GM23248 (cell line): ENCODE measurements around the gene CDH3. TPM values are rescaled to one million over a fixed set of nuclear protein-coding genes. Genes with fewer than 3 reads are reported as not detected.

Source experiments
- DNase-seq: peaks from one replicate; pipeline ENCODE4 v3.0.0-alpha.2; 2015
- H2AFZ ChIP-seq: fragments of 200-600 bp; sonication (generic); 2 replicates; pipeline ENCODE4 v1.6.1; 2016; ENCODE audit warnings: antibody characterized with exemption
- H3F3A ChIP-seq: fragments of 200-600 bp; sonication (generic); 2 replicates; pipeline ENCODE4 v1.6.1; 2016; ENCODE audit warnings: mild to moderate bottlenecking, antibody characterized with exemption, mixed run types; ENCODE audit not compliant: insufficient read depth
- H3K27ac ChIP-seq: fragments of 200-600 bp; sonication (generic); 2 replicates; pipeline ENCODE4 v1.5.1; 2016; ENCODE audit warnings: mild to moderate bottlenecking
- H3K27me3 ChIP-seq: fragments of 200-600 bp; sonication (generic); replicated peaks from 2 replicates; pipeline ENCODE4 v1.6.1; 2016; ENCODE audit warnings: mild to moderate bottlenecking; ENCODE audit not compliant: insufficient read depth
- H3K36me3 ChIP-seq: fragments of 200-600 bp; sonication (generic); 2 replicates; pipeline ENCODE4 v1.6.1; 2016; ENCODE audit warnings: low read depth, mild to moderate bottlenecking
- H3K4me1 ChIP-seq: fragments of 200-600 bp; sonication (generic); 2 replicates; pipeline ENCODE4 v1.6.1; 2016; ENCODE audit warnings: mild to moderate bottlenecking; ENCODE audit not compliant: insufficient read depth
- H3K4me2 ChIP-seq: fragments of 200-600 bp; sonication (generic); one replicate; pipeline ENCODE4 v1.6.1; 2016; ENCODE audit warnings: mild to moderate bottlenecking; ENCODE audit not compliant: unreplicated experiment
- H3K4me3 ChIP-seq: fragments of 200-600 bp; sonication (generic); 2 replicates; pipeline ENCODE4 v1.5.1; 2016; ENCODE audit warnings: mild to moderate bottlenecking
- H3K79me2 ChIP-seq: fragments of 200-600 bp; sonication (generic); 2 replicates; pipeline ENCODE4 v1.6.1; 2016; ENCODE audit warnings: mild to moderate bottlenecking; ENCODE audit not compliant: insufficient read depth
- H3K9ac ChIP-seq: fragments of 200-600 bp; sonication (generic); 2 replicates; pipeline ENCODE4 v1.6.1; 2016; ENCODE audit warnings: mild to moderate bottlenecking
- H3K9me2 ChIP-seq: fragments of 200-600 bp; sonication (generic); 2 replicates; pipeline ENCODE4 v1.6.1; 2016; ENCODE audit warnings: mixed run types, mild to moderate bottlenecking, moderate library complexity; ENCODE audit not compliant: insufficient read depth
- H3K9me3 ChIP-seq: fragments of 200-600 bp; sonication (generic); one replicate; pipeline ENCODE4 v1.6.1; 2017; ENCODE audit warnings: low read depth
- H4K20me1 ChIP-seq: fragments of 200-600 bp; sonication (generic); 2 replicates; pipeline ENCODE4 v1.6.0; 2016; ENCODE audit not compliant: insufficient read depth
- EZH2 ChIP-seq: fragments of 200-600 bp; sonication (generic); IDR thresholded peaks from 2 replicates; pipeline ENCODE4 v1.6.1; 2018; ENCODE audit warnings: antibody characterized with exemption, mild to moderate bottlenecking; ENCODE audit not compliant: insufficient read depth, poor library complexity, severe bottlenecking
- EZH2phosphoT487 ChIP-seq: fragments of 200-600 bp; sonication (generic); IDR thresholded peaks from 2 replicates; pipeline ENCODE4 v1.6.1; 2018; ENCODE audit warnings: antibody characterized with exemption, moderate library complexity, mild to moderate bottlenecking, low read depth; ENCODE audit not compliant: insufficient read depth
- WGBS, 2 experiments: methylation state at CpG; one replicate each; pipeline ENCODE4 v1.1.6; 2015 to 2017; ENCODE audit warnings: low lambda C conversion rate in 2 of 2, low coverage in 1 of 2; ENCODE audit errors: missing lambda C conversion rate in 2 of 2; 5-methylcytosine and 5-hydroxymethylcytosine counted together
- in situ Hi-C: fragments of 300-500 bp; cut with MboI; formaldehyde crosslinking; loops from 2 replicates; pipeline ENCODE4 v1.15.0; 2020
- polyA plus RNA-seq: library from polyadenylated mRNA; unstranded; fragments of >200 nt; fragmentation: Nextera tagmentation; extraction: Ambion mirVana; gene quantifications from 2 replicates; pipeline ENCODE4 v1.2.1, GENCODE V29; 2016
- total RNA-seq: library from RNA; depleted of rRNA; stranded (reverse); fragments of >200 nt; shearing (Covaris generic); gene quantifications from 2 replicates; pipeline ENCODE4 v1.2.3, GENCODE V29; 2014; rRNA removed

Gene CDH3
- total RNA-seq = under 0.01 TPM in 1 of 2 replicates, not detected in the other
- polyA plus RNA-seq = 0.14 TPM in 1 of 2 replicates, not detected in the other

GRCh38 chr16:68644715-68645493 is at the start of gene CDH3:
TSS of gene CDH3 (plus strand) at chr16:68645310. CDS start at chr16:68645380, 70 bp downstream.
- Histone ChIP-seq H2AFZ (no peak within 1 kb of the TSS), H3F3A (peaks cover 8% of the 10 kb centered on the region; the same call in 1 of the 2 replicates), H4K20me1 (no peaks in the 10 kb centered on the region), H3K4me2 (peak within 1 kb of the TSS; percentile 56), H3K79me2 (no peaks in the 10 kb centered on the region), H3K4me1 (peaks cover 7% of the 10 kb centered on the region), H3K27me3 (peaks cover 69% of the 10 kb centered on the region), H3K9me2 (no peaks in the 10 kb centered on the region), H3K27ac (no peak within 1 kb of the TSS), H3K9ac (no peak within 1 kb of the TSS), H3K4me3 (peak within 1 kb of the TSS; percentile 28; the same call in 1 of the 2 replicates), H3K9me3 (no peaks in the 10 kb centered on the region), H3K36me3 (no peaks in the 10 kb centered on the region)
- WGBS, 2 experiments = 2 to 4% methylated on average over 49 to 51 of the region's 53 CpGs
- no peak; the same call in 1 of the 2 replicates for TF ChIP-seq EZH2phosphoT487
- TF ChIP-seq EZH2 = peak; percentile 92
- peak; percentile 64 for DNase-seq
- in situ Hi-C loops = no loop called here

GRCh38 chr16:68596266-68596665 is 48.8 kb upstream of the CDH3 start:
- Histone ChIP-seq H3K4me3 (no peak overlapping the region), H3K36me3 (no peaks in the 10 kb centered on the region), H2AFZ (no peak overlapping the region), H3K9me2 (no peaks in the 10 kb centered on the region), H3K79me2 (no peaks in the 10 kb centered on the region), H3K27ac (no peak overlapping the region), H3K9ac (no peak overlapping the region), H4K20me1 (no peaks in the 10 kb centered on the region), H3K4me1 (no peaks in the 10 kb centered on the region), H3F3A (no peaks in the 10 kb centered on the region), H3K4me2 (no peak overlapping the region), H3K9me3 (no peaks in the 10 kb centered on the region), H3K27me3 (peaks cover 4% of the 10 kb centered on the region; the same call in 1 of the 2 replicates)
- in situ Hi-C loops = loop anchor here (10.0 kb wide), 1 partner anchor 209 kb away; no protein-coding TSS in a partner anchor
- WGBS, 2 experiments = 61 to 68% methylated on average over 6 of the region's 6 CpGs
- TF ChIP-seq EZH2 = no peak
- no peak for TF ChIP-seq EZH2phosphoT487
- no peak for DNase-seq

DNA sequence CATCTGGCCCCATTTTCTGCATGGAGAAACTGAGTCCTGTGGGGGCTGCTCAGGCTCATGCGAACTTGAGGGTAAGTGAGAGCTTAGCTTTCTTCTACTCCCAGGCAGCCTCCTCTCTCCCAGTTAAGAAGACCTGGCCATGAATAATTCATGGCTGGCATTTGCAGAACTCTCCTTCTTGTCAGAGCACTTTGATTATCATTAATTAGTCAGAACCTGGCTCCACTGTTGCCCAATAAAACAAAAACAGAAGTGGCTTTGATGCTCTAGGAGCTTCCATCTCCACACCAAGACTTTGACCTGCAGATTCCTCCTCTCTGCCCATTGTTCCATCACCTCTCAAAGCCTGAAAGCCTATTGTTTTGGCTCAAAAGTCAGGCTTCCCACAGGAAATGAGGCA is 45.5 kb upstream of the CDH3 start:
- Histone ChIP-seq H4K20me1 (no peaks in the 10 kb centered on the region), H3K9me3 (no peaks in the 10 kb centered on the region), H2AFZ (no peak overlapping the region), H3K9me2 (no peaks in the 10 kb centered on the region), H3K4me2 (no peak overlapping the region), H3K36me3 (no peaks in the 10 kb centered on the region), H3F3A (no peaks in the 10 kb centered on the region), H3K27ac (no peak overlapping the region), H3K4me3 (no peak overlapping the region), H3K9ac (no peak overlapping the region), H3K27me3 (peaks cover 4% of the 10 kb centered on the region; the same call in 1 of the 2 replicates), H3K4me1 (no peaks in the 10 kb centered on the region), H3K79me2 (no peaks in the 10 kb centered on the region)
- in situ Hi-C loops = loop anchor here (10.0 kb wide), 1 partner anchor 205 kb away; no protein-coding TSS in a partner anchor
- WGBS, 2 experiments = 63 to 75% methylated on average over 1 of the region's 1 CpG
- TF ChIP-seq EZH2 (no peak), EZH2phosphoT487 (no peak)
- no peak for DNase-seq

DNA sequence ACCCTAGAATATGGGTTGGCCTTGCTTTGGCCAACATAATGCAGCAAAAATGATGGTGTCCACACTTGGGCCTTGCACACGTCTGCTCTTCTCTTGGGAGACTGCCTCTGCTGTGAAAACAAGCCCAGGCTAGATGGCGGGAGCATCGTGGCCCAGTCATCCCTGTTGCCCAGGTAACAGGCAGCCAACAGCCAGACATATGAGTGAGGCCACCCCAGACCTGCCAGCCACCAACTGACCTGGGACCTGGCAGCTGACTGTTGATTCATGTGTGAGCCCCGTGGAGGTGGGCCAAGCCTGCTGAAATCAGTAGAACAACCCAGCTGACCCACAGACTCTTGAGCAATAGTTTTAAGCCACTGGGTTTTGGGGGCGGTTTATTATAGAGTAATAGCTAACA is 39.4 kb upstream of the CDH3 start:
- no peaks in the 10 kb centered on the region for H4K20me1 ChIP-seq
- no peaks in the 10 kb centered on the region for H3K9me3 ChIP-seq
- in situ Hi-C loops = no loop called here
- H3K27me3 ChIP-seq = no peaks in the 10 kb centered on the region
- H3K4me3 ChIP-seq = no peak overlapping the region
- no peaks in the 10 kb centered on the region for H3K4me1 ChIP-seq
- H3K79me2 ChIP-seq = no peaks in the 10 kb centered on the region
- H3K9me2 ChIP-seq = no peaks in the 10 kb centered on the region
- H3K4me2 ChIP-seq = no peak overlapping the region
- no peaks in the 10 kb centered on the region for H3F3A ChIP-seq
- no peak overlapping the region for H3K9ac ChIP-seq
- 38 to 47% methylated on average over 5 of the region's 5 CpGs for WGBS, 2 experiments
- TF ChIP-seq EZH2phosphoT487 = no peak
- no peak for TF ChIP-seq EZH2
- H3K27ac ChIP-seq = no peak overlapping the region
- no peaks in the 10 kb centered on the region for H3K36me3 ChIP-seq
- DNase-seq = peak; percentile 39
- no peak overlapping the region for H2AFZ ChIP-seq
